GM19452 (cell line): ENCODE measurements around the gene SLC13A2.
"Not testable (repeated sequence)": the region's sequence is repeated elsewhere in the genome, so short reads cannot be mapped to it uniquely, and the experiment has no call there.

Experiments
- ATAC-seq: cut with Tn5 transposase; IDR thresholded peaks from one replicate; pipeline ENCODE4 v1.9.1; 2021; ENCODE audit not compliant: unreplicated experiment

Gene SLC13A2, protein sequence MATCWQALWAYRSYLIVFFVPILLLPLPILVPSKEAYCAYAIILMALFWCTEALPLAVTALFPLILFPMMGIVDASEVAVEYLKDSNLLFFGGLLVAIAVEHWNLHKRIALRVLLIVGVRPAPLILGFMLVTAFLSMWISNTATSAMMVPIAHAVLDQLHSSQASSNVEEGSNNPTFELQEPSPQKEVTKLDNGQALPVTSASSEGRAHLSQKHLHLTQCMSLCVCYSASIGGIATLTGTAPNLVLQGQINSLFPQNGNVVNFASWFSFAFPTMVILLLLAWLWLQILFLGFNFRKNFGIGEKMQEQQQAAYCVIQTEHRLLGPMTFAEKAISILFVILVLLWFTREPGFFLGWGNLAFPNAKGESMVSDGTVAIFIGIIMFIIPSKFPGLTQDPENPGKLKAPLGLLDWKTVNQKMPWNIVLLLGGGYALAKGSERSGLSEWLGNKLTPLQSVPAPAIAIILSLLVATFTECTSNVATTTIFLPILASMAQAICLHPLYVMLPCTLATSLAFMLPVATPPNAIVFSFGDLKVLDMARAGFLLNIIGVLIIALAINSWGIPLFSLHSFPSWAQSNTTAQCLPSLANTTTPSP

DNA sequence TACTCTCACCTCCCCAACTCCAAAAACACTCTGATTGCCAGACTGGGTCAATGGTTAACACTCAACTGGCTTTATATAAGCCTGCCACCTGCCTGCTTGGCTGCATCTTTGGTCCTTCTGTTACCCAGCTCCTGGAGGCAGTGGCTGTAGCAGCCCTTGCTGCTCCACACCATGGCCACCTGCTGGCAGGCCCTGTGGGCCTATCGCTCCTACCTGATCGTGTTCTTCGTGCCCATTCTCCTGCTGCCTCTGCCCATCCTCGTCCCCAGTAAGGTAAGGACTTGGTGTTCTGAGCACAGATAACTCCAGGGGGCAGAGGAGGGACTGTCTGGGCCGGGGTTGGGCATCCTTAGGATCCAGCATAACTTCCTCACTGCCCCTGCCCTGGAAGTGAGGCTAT is at the start of gene SLC13A2:
SLC13A2 (plus strand) TSS at position 103 of the 400 bp plus-strand sequence; CDS start at position 172, 69 bp downstream.
- no peak for ATAC-seq

- no peak for ATAC-seq
These were observed 48.2 kb upstream of the SLC13A2 start for GRCh38 chr17:28425206-28425605.

DNA sequence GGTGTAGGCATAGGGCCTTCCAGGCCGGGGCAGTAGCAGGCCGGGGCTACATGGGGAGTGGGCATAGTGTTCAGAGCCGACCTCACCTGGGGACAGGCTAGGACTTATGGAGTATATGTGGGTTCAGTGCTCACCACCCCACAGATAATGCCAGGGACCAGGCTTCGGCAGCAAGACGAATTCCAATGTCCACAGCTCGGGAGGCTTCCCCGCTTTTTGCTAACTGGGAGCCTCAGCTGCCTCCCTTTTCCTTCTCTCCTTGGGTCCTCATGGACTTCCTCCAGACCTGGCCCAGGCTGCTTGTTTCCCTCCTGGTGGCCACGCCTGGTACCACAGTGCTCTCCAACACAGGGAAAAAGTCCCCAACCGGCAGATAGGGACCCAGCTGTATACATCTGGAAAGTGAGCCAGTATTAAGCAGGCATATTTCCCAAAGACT is 47.3 kb upstream of the SLC13A2 start:
- ATAC-seq, result no peak

GRCh38 chr17:28427371-28427770 is 46.1 kb upstream of the SLC13A2 start:
- no peak for ATAC-seq

GRCh38 chr17:28427982-28428381 is 45.5 kb upstream of the SLC13A2 start:
- ATAC-seq, result not testable (repeated sequence)

DNA sequence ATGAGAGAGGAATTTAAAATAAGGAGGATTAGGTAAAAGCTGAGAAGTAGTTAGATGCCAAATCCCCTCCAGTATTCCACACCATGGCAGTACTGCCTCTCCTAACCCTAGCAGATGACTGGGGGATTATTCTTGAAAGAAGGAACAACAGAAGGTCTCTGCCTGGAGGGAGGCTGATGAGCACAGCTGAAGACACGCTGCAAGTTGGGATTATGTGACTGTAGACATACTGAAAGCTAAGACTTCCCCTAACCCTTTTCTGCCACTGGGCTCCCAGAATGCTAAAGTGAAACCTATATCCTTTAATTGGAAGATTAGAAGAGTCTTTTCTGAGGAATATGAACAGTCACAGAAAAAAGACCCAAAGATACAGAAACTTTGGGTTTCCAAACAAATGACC is 39.7 kb upstream of the SLC13A2 start:
- no peak for ATAC-seq

- not testable (repeated sequence) for ATAC-seq
These were observed 39.1 kb upstream of the SLC13A2 start for GRCh38 chr17:28434326-28434725.

- no peak for ATAC-seq
These were observed 29.4 kb upstream of the SLC13A2 start for GRCh38 chr17:28443901-28444638.

GRCh38 chr17:28446716-28447395 is 26.6 kb upstream of the SLC13A2 start:
- ATAC-seq, result no peak

DNA sequence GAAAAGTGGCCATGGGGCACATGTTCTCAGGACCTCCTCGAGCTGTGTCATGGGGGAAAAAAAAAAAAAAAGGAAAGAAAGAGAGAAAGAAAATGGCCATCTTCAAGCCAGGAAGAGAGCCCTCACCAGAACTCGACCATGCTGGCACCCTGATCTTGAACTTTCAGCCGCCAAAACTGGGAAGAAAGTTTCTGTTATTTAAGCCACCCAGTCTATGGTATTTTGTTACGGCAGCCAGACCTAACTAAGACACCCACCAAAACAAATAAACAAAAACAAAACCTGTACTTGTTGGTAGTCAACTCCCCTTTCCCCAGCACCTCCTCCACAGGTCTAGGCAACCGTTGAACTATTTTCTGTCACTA is 26.1 kb upstream of the SLC13A2 start:
- no peak for ATAC-seq

DNA sequence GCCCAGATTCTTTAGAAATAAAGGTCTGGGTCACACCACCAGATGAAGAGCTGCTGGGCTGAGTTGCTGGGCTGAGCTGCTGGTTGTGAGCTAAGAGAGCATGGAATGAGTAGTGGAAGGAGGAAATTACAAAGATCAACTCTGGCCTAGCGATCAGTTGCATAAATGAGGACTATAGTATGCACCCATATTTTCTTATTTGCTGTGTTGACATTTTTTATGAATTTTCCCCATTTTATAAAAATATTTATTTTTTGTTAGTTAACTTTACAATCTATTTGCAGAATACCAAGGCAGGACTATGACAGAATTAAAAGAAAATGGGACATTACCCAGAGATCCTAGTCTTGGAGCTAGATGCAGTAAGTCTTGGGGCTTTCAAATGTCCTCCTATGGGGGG is 23.6 kb upstream of the SLC13A2 start:
- ATAC-seq, result no peak

DNA sequence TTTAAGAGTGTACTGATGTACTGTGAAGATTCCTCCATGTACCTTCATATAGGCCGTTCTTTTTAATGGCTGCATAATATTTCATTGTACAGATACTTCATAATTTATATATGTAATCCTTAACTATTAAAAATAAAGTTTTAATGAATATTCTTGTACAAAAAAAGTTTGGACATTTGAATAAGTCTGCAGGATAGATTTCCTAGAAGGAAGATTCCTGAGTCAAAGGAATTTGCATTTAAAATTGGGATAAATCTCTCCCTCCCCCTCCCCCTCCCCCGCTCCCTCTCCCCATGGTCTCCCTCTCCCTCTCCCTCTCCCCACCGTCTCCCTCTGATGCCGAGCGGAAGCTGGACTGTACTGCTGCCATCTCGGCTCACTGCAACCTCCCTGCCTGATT is 15.6 kb upstream of the SLC13A2 start:
- ATAC-seq, result no peak

- ATAC-seq, result not testable (repeated sequence)
These were observed 14.6 kb upstream of the SLC13A2 start for GRCh38 chr17:28458881-28459280.

DNA sequence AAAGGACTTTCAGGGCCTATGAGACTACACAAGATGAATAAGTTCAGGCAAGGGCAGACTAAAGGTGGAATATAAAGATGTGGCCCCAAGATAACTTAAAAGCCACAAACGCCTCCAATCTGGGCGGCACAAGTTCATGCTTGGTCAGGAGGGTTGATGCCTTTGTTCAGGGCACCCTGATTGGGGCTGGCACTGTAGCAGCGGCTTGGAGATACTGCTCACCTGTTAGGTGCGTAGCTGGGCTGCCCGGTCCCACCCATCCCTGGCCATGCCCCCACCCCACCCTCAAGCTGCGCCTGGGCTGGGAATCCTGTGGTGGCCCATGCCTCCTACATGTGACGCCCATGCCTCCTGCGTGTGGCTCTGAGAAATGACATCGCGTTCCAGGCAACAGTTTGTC is 12.5 kb upstream of the SLC13A2 start:
- ATAC-seq, result no peak

- ATAC-seq, result no peak
These were observed 7.4 kb upstream of the SLC13A2 start for GRCh38 chr17:28466001-28466400.

DNA sequence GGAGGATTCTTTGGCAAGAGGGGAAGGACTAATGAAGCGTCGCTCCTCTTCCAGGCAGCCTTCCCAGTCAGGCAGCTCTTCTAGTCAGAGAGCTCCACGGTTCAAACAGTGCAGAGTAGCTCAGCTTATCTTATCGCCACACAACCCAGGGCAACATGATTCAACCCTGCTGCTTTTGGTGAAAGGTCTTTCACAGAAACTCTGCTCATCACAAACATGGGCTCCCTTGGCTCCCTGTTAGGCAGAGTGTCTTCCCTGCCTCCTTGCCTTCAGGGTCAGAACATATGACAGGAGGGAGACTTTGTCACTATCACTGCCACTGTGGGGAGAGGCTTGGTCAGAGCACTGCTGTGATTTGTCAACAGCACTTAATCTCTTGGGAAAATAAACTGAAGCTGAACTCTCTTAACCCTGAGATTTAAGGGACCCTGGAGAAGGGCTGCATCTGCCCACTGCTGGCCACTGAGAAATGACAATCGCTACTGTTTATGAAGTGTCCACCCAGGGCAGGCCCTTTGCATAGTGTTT is 6.9 kb upstream of the SLC13A2 start:
- ATAC-seq, result no peak

GRCh38 chr17:28467456-28468025 is 5.9 kb upstream of the SLC13A2 start:
- ATAC-seq, result no peak

GRCh38 chr17:28468033-28468735 is 5.3 kb upstream of the SLC13A2 start:
- not testable (repeated sequence) for ATAC-seq

DNA sequence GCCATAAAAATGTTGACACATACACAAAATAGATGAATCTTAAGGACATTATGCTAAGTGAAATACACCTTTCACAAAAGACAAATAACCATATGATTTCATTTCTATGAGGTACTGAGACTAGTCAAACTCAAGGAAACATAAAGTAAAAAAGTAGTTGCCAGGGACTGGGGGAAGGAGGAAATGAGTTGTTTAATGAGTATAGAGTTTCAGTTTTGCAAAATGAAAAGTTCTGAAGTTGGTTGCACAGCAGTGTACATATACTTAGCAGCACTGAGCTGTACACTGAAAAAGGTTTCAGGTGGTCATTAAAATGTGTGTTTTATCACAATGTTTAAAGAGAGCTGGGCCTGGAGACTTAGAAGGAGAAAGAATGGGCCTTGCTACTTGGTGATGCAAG is 4.7 kb upstream of the SLC13A2 start:
- no peak for ATAC-seq

- ATAC-seq, result no peak
These were observed 4.1 kb upstream of the SLC13A2 start for GRCh38 chr17:28469376-28469775.
